Measurements from ENCODE around the gene CAVIN3. TPM values are rescaled to one million over a fixed set of nuclear protein-coding genes. Genes with fewer than 3 reads are reported as not detected.

Gene CAVIN3
- total RNA-seq, 4 donors from 2014 or later, result 34.9 to 158 (median 90.9) TPM

- TF ChIP-seq CTCF (IDR thresholded peaks at IDR 0.05; ENCODE audit: low read depth), result no peak
Observed at GRCh38 chr11:6315811-6316425, 4.4 kb downstream of the CAVIN3 start.

- TF ChIP-seq CTCF (IDR thresholded peaks at IDR 0.05; ENCODE audit: low read depth), result no peak
Observed at GRCh38 chr11:6312106-6312505, 8.2 kb downstream of the CAVIN3 start.

GRCh38 chr11:6307876-6308275, 12.4 kb downstream of the CAVIN3 start:
- TF ChIP-seq CTCF (IDR thresholded peaks at IDR 0.05; ENCODE audit: low read depth), result no peak

GRCh38 chr11:6305297-6305696, 15.0 kb downstream of the CAVIN3 start:
- TF ChIP-seq CTCF (IDR thresholded peaks at IDR 0.05; ENCODE audit: low read depth), result no peak

- no peak for TF ChIP-seq CTCF (IDR thresholded peaks at IDR 0.05; ENCODE audit: low read depth)
Observed at GRCh38 chr11:6303661-6304060, 16.6 kb downstream of the CAVIN3 start.

GRCh38 chr11:6301096-6301495, 19.2 kb downstream of the CAVIN3 start:
- no peak for TF ChIP-seq CTCF (IDR thresholded peaks at IDR 0.05; ENCODE audit: low read depth)

- no peak for TF ChIP-seq CTCF (IDR thresholded peaks at IDR 0.05; ENCODE audit: low read depth)
Observed at GRCh38 chr11:6300325-6300724, 20.0 kb downstream of the CAVIN3 start.
